Cardiac muscle cell (in vitro differentiated cells and primary cell): ENCODE measurements around the gene PRKCQ. TPM values are rescaled to one million over a fixed set of nuclear protein-coding genes. Genes with fewer than 3 reads are reported as not detected.

ENCODE experiments used
- DNase-seq, 2 donors: peaks; one replicate each; pipeline versions ENCODE4 v3.0.0 to v3.0.0-alpha.2; 2010 to 2017; ENCODE audit warnings: low read depth in 1 of 2, low spot score in 1 of 2
- H3K27ac ChIP-seq: fragments of 200-600 bp; sonication (generic); 2 replicates; pipeline ENCODE4 v1.5.1; 2016
- H3K27me3 ChIP-seq: fragments of 200-600 bp; sonication (generic); 2 replicates; pipeline ENCODE4 v1.6.0; 2016; ENCODE audit warnings: control low read depth
- H3K36me3 ChIP-seq: fragments of 200-600 bp; sonication (generic); 2 replicates; pipeline ENCODE4 v1.5.1; 2016; ENCODE audit warnings: control low read depth
- H3K4me1 ChIP-seq: fragments of 200-600 bp; sonication (generic); 2 replicates; pipeline ENCODE4 v1.8.1; 2017; ENCODE audit warnings: low read depth, mild to moderate bottlenecking, mixed run types
- H3K4me3 ChIP-seq: fragments of 200-600 bp; sonication (generic); 2 replicates; pipeline ENCODE4 v1.5.1; 2016; ENCODE audit warnings: mild to moderate bottlenecking
- H3K9me3 ChIP-seq: fragments of 200-600 bp; sonication (generic); 2 replicates; pipeline ENCODE4 v1.5.1; 2017; ENCODE audit warnings: low read depth, mild to moderate bottlenecking, control low read depth
- CTCF ChIP-seq: IDR thresholded peaks from 2 replicates; pipeline ENCODE4 v1.5.1; 2012; ENCODE audit warnings: low read depth, mild to moderate bottlenecking, low read length
- polyA plus RNA-seq: library from polyadenylated mRNA; unstranded; fragments of >200 nt; fragmentation: Nextera tagmentation; extraction: Ambion mirVana; gene quantifications from 2 replicates; pipeline ENCODE4 v1.2.1, GENCODE V29; 2016
- total RNA-seq: library from RNA; depleted of rRNA; stranded (reverse); fragments of >200 nt; gene quantifications from 2 replicates; pipeline ENCODE4 v1.2.3, GENCODE V29; 2016

PRKCQ gene
- total and polyA plus RNA-seq, 2 experiments from 2014 or later = 3.7 to 4.1 TPM

- Histone ChIP-seq H3K27me3 (no peaks in the 10 kb centered on the region), H3K27ac (no peak overlapping the region), H3K36me3 (no peaks in the 10 kb centered on the region), H3K4me3 (no peak overlapping the region), H3K4me1 (no peaks in the 10 kb centered on the region), H3K9me3 (no peaks in the 10 kb centered on the region)
- TF ChIP-seq CTCF = no peak
- no peak for DNase-seq
Observed at GRCh38 chr10:6602026-6602699, 22.1 kb upstream of the PRKCQ start.

GRCh38 chr10:6601246-6601805 is 21.2 kb upstream of the PRKCQ start:
- H3K4me1 ChIP-seq = no peaks in the 10 kb centered on the region
- H3K27me3 ChIP-seq = no peaks in the 10 kb centered on the region
- TF ChIP-seq CTCF = no peak
- H3K36me3 ChIP-seq = no peaks in the 10 kb centered on the region
- no peak for DNase-seq
- H3K4me3 ChIP-seq = no peak overlapping the region
- no peaks in the 10 kb centered on the region for H3K9me3 ChIP-seq
- no peak overlapping the region for H3K27ac ChIP-seq

- Histone ChIP-seq H3K27ac (no peak overlapping the region), H3K4me1 (no peaks in the 10 kb centered on the region), H3K4me3 (no peak overlapping the region), H3K36me3 (no peaks in the 10 kb centered on the region), H3K27me3 (no peaks in the 10 kb centered on the region), H3K9me3 (no peaks in the 10 kb centered on the region)
- TF ChIP-seq CTCF = no peak
- no peak for DNase-seq
Observed at GRCh38 chr10:6600224-6600987, 20.3 kb upstream of the PRKCQ start.

GRCh38 chr10:6598679-6599078 is 18.6 kb upstream of the PRKCQ start:
- Histone ChIP-seq H3K4me3 (no peak overlapping the region), H3K27ac (no peak overlapping the region), H3K4me1 (no peaks in the 10 kb centered on the region), H3K27me3 (no peaks in the 10 kb centered on the region), H3K9me3 (no peaks in the 10 kb centered on the region), H3K36me3 (no peaks in the 10 kb centered on the region)
- no peak for TF ChIP-seq CTCF
- DNase-seq = no peak

- Histone ChIP-seq H3K27me3 (no peaks in the 10 kb centered on the region), H3K4me3 (no peak overlapping the region), H3K36me3 (no peaks in the 10 kb centered on the region), H3K4me1 (no peaks in the 10 kb centered on the region), H3K27ac (no peak overlapping the region), H3K9me3 (no peaks in the 10 kb centered on the region)
- no peak for DNase-seq
- no peak for TF ChIP-seq CTCF
Observed at GRCh38 chr10:6597478-6597877, 17.4 kb upstream of the PRKCQ start.
